Measurements from ENCODE around the gene RAD51B.

Gene RAD51B

DNA sequence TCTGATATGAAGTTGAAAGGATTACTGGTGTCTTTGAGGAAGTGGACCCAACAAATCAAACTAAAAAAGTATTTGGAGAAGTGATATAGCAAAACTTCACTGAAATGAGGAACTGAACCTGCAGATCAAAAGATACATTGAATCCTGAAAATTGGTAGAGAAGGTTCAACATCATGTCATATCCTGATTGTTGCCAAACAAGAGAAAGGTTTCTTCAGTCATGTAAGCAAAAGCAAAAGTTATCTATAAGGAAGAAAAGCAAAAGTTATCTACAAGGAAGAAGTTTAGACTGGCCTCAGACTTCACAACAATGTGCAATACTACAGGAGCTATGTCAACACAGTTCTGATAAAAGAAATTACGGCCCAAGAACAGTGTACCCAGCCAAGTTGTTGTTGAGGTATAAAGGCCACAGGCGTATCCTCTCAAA is 142.7 kb downstream of the RAD51B start (continued):
- TF ChIP-seq, protein P1, sequence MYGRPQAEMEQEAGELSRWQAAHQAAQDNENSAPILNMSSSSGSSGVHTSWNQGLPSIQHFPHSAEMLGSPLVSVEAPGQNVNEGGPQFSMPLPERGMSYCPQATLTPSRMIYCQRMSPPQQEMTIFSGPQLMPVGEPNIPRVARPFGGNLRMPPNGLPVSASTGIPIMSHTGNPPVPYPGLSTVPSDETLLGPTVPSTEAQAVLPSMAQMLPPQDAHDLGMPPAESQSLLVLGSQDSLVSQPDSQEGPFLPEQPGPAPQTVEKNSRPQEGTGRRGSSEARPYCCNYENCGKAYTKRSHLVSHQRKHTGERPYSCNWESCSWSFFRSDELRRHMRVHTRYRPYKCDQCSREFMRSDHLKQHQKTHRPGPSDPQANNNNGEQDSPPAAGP (tag by site-specific recombination; IDR thresholded peaks at IDR 0.05), result no peak

DNA sequence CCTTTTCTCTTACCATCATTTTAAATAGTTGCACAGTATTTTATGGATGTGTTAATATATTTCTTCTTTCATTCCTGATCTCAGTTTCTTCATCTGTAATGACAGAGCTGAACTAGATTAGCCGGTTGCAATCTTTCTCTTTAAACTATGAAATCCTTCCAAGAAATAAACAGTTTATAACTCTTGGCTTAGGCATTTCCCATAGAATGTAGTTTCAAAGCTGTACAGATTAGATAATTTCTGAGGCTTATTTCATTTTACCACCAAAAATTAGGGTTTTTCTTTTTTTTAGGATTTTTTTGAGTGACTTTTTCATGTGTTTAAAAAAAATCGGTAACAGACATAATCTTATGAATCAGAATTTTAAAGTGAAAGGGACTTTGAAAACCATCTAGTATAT is 144.0 kb downstream of the RAD51B start:
- Histone ChIP-seq H3K27ac (ENCODE audit: extremely low read depth, low read depth, low read length) (no peak overlapping the region), H3K4me3 (ENCODE audit: low read depth, low read length) (no peak overlapping the region), H3K4me1 (ENCODE audit: control insufficient read depth, insufficient read depth, low read length) (peaks cover 7% of the 10 kb centered on the region), H3K9me3 (ENCODE audit: control insufficient read depth, insufficient read depth, low read depth, low read length) (no peaks in the 10 kb centered on the region), H3K36me3 (ENCODE audit: control insufficient read depth in 2 of 2, insufficient read depth in 1 of 2, low read length in 2 of 2) (no peaks in the 10 kb centered on the region; a peak in 1 of 3 replicates)
- ChIA-PET CTCF (no interaction called here), POLR2A (no interaction called here)
- TF ChIP-seq, protein P2, sequence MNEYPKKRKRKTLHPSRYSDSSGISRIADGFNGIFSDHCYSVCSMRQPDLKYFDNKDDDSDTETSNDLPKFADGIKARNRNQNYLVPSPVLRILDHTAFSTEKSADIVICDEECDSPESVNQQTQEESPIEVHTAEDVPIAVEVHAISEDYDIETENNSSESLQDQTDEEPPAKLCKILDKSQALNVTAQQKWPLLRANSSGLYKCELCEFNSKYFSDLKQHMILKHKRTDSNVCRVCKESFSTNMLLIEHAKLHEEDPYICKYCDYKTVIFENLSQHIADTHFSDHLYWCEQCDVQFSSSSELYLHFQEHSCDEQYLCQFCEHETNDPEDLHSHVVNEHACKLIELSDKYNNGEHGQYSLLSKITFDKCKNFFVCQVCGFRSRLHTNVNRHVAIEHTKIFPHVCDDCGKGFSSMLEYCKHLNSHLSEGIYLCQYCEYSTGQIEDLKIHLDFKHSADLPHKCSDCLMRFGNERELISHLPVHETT (tag by site-specific recombination; IDR thresholded peaks at IDR 0.05), result no peak
- TF ChIP-seq ZNF561 (tag by site-specific recombination; IDR thresholded peaks at IDR 0.05; ENCODE audit: borderline replicate concordance), result no peak
- TF ChIP-seq, protein P3, sequence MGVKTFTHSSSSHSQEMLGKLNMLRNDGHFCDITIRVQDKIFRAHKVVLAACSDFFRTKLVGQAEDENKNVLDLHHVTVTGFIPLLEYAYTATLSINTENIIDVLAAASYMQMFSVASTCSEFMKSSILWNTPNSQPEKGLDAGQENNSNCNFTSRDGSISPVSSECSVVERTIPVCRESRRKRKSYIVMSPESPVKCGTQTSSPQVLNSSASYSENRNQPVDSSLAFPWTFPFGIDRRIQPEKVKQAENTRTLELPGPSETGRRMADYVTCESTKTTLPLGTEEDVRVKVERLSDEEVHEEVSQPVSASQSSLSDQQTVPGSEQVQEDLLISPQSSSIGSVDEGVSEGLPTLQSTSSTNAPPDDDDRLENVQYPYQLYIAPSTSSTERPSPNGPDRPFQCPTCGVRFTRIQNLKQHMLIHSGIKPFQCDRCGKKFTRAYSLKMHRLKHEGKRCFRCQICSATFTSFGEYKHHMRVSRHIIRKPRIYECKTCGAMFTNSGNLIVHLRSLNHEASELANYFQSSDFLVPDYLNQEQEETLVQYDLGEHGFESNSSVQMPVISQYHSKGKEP (tag by site-specific recombination; IDR thresholded peaks at IDR 0.05), result no peak

DNA sequence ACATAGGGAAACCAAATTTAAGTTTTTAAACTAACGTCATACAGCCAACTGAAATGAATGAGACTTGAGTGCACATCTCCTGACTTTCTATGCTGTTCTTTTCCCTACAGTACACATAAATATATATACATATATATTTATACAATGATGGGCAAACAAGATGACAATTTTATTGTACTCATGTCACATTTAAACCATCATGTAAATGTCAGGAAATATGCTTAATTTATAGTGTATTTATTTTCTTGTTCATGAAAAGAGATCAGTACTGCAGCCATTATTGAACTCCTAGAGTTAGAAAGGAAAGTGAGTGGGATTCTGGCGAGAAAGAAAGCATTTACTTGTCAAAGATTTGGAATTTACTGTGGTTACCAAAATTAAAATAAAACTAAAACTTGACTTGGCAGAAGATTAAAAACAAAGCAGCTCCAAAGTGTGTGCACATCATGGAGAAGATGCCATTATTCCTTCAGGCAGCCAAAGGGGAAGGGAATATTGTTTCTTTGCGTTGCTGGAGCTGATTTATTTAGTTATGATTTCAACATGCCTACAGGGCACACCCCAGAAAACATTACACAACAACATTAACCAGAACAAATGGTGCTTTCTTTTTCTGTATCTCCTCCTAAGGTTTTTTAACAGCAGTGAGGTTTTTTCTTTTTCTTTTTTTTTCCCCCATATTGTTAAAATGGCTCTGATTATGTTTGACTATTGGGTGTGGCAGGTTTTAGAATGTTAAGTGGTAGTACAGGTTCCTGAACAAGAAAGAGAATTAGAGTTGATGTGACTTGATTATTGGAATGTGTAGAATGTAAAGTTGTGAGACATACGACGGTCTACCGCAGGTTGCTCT is 144.6 kb downstream of the RAD51B start:
- H3K4me1 ChIP-seq (ENCODE audit: control insufficient read depth, insufficient read depth, low read length), result peaks cover 7% of the 10 kb centered on the region
- H3K27ac ChIP-seq (ENCODE audit: extremely low read depth, low read depth, low read length), result no peak overlapping the region
- CTCF ChIA-PET, result no interaction called here
- POLR2A ChIA-PET, result no interaction called here
- TF ChIP-seq, protein P4, sequence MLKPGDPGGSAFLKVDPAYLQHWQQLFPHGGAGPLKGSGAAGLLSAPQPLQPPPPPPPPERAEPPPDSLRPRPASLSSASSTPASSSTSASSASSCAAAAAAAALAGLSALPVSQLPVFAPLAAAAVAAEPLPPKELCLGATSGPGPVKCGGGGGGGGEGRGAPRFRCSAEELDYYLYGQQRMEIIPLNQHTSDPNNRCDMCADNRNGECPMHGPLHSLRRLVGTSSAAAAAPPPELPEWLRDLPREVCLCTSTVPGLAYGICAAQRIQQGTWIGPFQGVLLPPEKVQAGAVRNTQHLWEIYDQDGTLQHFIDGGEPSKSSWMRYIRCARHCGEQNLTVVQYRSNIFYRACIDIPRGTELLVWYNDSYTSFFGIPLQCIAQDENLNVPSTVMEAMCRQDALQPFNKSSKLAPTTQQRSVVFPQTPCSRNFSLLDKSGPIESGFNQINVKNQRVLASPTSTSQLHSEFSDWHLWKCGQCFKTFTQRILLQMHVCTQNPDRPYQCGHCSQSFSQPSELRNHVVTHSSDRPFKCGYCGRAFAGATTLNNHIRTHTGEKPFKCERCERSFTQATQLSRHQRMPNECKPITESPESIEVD (tag by site-specific recombination; IDR thresholded peaks at IDR 0.05), result no peak
- TF ChIP-seq YY1 (tag by site-specific recombination; IDR thresholded peaks at IDR 0.05), result no peak
- no peak for TF ChIP-seq ZNF335 (tag by site-specific recombination; conservative IDR thresholded peaks at IDR 0.05)
- TF ChIP-seq ZNF521 (tag by site-specific recombination; IDR thresholded peaks at IDR 0.05), result no peak
- TF ChIP-seq, protein P5, sequence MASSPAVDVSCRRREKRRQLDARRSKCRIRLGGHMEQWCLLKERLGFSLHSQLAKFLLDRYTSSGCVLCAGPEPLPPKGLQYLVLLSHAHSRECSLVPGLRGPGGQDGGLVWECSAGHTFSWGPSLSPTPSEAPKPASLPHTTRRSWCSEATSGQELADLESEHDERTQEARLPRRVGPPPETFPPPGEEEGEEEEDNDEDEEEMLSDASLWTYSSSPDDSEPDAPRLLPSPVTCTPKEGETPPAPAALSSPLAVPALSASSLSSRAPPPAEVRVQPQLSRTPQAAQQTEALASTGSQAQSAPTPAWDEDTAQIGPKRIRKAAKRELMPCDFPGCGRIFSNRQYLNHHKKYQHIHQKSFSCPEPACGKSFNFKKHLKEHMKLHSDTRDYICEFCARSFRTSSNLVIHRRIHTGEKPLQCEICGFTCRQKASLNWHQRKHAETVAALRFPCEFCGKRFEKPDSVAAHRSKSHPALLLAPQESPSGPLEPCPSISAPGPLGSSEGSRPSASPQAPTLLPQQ (tag by site-specific recombination; IDR thresholded peaks at IDR 0.05), result no peak
- no peak for TF ChIP-seq ZNF501 (tag by site-specific recombination; IDR thresholded peaks at IDR 0.05)
- H3K9me3 ChIP-seq (ENCODE audit: control insufficient read depth, insufficient read depth, low read depth, low read length), result no peaks in the 10 kb centered on the region
- no peak overlapping the region for H3K4me3 ChIP-seq (ENCODE audit: low read depth, low read length)
- H3K36me3 ChIP-seq (ENCODE audit: control insufficient read depth in 2 of 2, insufficient read depth in 1 of 2, low read length in 2 of 2), result no peaks in the 10 kb centered on the region; a peak in 1 of 3 replicates

DNA sequence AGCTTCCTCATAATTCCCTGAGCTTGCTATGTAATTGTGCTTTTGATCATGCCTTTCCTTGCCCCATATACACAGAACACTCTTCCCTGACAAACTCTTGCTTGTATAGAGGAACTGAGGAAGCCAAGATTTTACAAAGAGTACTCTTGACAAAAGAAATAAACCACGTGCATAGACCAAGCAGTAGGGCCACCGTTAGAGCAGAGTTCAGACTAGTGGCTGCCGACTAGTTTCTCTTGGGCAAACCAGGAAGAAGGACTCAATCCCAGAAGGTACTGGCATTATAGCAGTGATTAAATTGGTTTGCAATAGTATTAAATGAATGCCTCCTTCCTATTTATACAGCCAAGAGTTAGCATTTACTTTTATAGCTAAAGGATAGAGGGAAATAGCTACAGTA is 146.1 kb downstream of the RAD51B start:
- ChIA-PET CTCF (no interaction called here), POLR2A (interaction anchor here (0.6 kb wide), 1 partner anchor 11 kb away, joined by 3 read pairs; no protein-coding TSS in a partner anchor)
- H3K4me3 ChIP-seq (ENCODE audit: low read depth, low read length), result no peak overlapping the region
- H3K4me1 ChIP-seq (ENCODE audit: control insufficient read depth, insufficient read depth, low read length), result peaks cover 7% of the 10 kb centered on the region
- no peak for TF ChIP-seq WT1 (tag by site-specific recombination; IDR thresholded peaks at IDR 0.05)
- TF ChIP-seq, protein P6, sequence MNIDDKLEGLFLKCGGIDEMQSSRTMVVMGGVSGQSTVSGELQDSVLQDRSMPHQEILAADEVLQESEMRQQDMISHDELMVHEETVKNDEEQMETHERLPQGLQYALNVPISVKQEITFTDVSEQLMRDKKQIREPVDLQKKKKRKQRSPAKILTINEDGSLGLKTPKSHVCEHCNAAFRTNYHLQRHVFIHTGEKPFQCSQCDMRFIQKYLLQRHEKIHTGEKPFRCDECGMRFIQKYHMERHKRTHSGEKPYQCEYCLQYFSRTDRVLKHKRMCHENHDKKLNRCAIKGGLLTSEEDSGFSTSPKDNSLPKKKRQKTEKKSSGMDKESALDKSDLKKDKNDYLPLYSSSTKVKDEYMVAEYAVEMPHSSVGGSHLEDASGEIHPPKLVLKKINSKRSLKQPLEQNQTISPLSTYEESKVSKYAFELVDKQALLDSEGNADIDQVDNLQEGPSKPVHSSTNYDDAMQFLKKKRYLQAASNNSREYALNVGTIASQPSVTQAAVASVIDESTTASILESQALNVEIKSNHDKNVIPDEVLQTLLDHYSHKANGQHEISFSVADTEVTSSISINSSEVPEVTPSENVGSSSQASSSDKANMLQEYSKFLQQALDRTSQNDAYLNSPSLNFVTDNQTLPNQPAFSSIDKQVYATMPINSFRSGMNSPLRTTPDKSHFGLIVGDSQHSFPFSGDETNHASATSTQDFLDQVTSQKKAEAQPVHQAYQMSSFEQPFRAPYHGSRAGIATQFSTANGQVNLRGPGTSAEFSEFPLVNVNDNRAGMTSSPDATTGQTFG (tag by site-specific recombination; IDR thresholded peaks at IDR 0.05; ENCODE audit: borderline replicate concordance), result no peak
- no peaks in the 10 kb centered on the region for H3K9me3 ChIP-seq (ENCODE audit: control insufficient read depth, insufficient read depth, low read depth, low read length)
- H3K27ac ChIP-seq (ENCODE audit: extremely low read depth, low read depth, low read length), result no peak overlapping the region
- no peaks in the 10 kb centered on the region for H3K36me3 ChIP-seq (ENCODE audit: control insufficient read depth in 2 of 2, insufficient read depth in 1 of 2, low read length in 2 of 2)

Data from HEK293 (cell line).